Upper lobe of right lung (tissue), 1 donor: Measurements from ENCODE around the gene LCN1. TPM values are rescaled to one million over a fixed set of nuclear protein-coding genes. Genes with fewer than 3 reads are reported as not detected.
A peak's percentile ranks its signal among the peaks of the same experiment; 100 is the strongest.
"Not testable (repeated sequence)": the region's sequence is repeated elsewhere in the genome, so short reads cannot be mapped to it uniquely, and the experiment has no call there.

Source experiments
- ATAC-seq: fragments of 200-7000 bp; cut with Tn5 transposase; one replicate; pipeline ENCODE4 v1.9.1; 2020; ENCODE audit warnings: mild to moderate bottlenecking, moderate library complexity
- DNase-seq: peaks from one replicate; pipeline ENCODE4 v3.0.0-alpha.2; 2020
- H3K27ac ChIP-seq: fragments of 200-600 bp; one replicate; pipeline ENCODE4 v1.8.0; 2022
- H3K27me3 ChIP-seq: fragments of 200-600 bp; one replicate; pipeline ENCODE4 v1.8.0; 2022; ENCODE audit warnings: mild to moderate bottlenecking
- H3K36me3 ChIP-seq: fragments of 200-600 bp; one replicate; pipeline ENCODE4 v1.8.0; 2022
- H3K4me1 ChIP-seq: fragments of 200-600 bp; one replicate; pipeline ENCODE4 v1.8.0; 2022
- H3K4me3 ChIP-seq: fragments of 200-600 bp; one replicate; pipeline ENCODE4 v1.8.0; 2022; ENCODE audit warnings: mild to moderate bottlenecking
- H3K9me3 ChIP-seq: fragments of 200-600 bp; one replicate; pipeline ENCODE4 v1.8.0; 2022
- CTCF ChIP-seq: fragments of 200-600 bp; IDR thresholded peaks from one replicate; pipeline ENCODE4 v1.8.0; 2022; ENCODE audit warnings: antibody characterized with exemption
- intact Hi-C: fragments of 100-400 bp; cut with DNase I; formaldehyde crosslinking; loops from one replicate; pipeline ENCODE4 v1.11.0; 2022
- total RNA-seq: library from RNA; stranded (reverse); fragmentation: NEBNext Ultra II Directional; extraction: Animal tissue kit (Norgen Biotek cat#: 25700); gene quantifications from one replicate; pipeline ENCODE4 v1.2.1, GENCODE V29; 2021
- donor health status: DM: no; HTN: yes; CAD: no; lungs with severe emphysema.

LCN1 gene
- total RNA-seq, 1 donor from 2014 or later: not detected

GRCh38 chr9:135526730-135527571 is 5.7 kb downstream of the LCN1 start:
- H3K4me3 ChIP-seq: no peak overlapping the region
- peak; percentile 7 for ATAC-seq
- no peak overlapping the region for H3K27ac ChIP-seq
- H3K36me3 ChIP-seq: no peaks in the 10 kb centered on the region
- DNase-seq: peak; percentile 60
- intact Hi-C loops: no loop called here
- H3K4me1 ChIP-seq: no peaks in the 10 kb centered on the region
- no peak for TF ChIP-seq CTCF
- peaks cover 8% of the 10 kb centered on the region for H3K27me3 ChIP-seq
- no peaks in the 10 kb centered on the region for H3K9me3 ChIP-seq

GRCh38 chr9:135528842-135529435 is 7.7 kb downstream of the LCN1 start:
- H3K9me3 ChIP-seq, H3K27ac ChIP-seq, ATAC-seq, intact Hi-C loops, H3K4me3 ChIP-seq, H3K36me3 ChIP-seq, H3K4me1 ChIP-seq, DNase-seq: not testable (repeated sequence)
- peaks cover 18% of the 10 kb centered on the region for H3K27me3 ChIP-seq

- TF ChIP-seq CTCF: no peak
- H3K9me3 ChIP-seq: no peaks in the 10 kb centered on the region
- no peak overlapping the region for H3K27ac ChIP-seq
- no peak overlapping the region for H3K4me3 ChIP-seq
- ATAC-seq (no peak), DNase-seq (no peak)
- intact Hi-C loops: no loop called here
- H3K27me3 ChIP-seq: peaks cover 15% of the 10 kb centered on the region
- H3K36me3 ChIP-seq: no peaks in the 10 kb centered on the region
- H3K4me1 ChIP-seq: no peaks in the 10 kb centered on the region
These were observed 8.9 kb downstream of the LCN1 start for GRCh38 chr9:135530146-135530545.

GRCh38 chr9:135531096-135531495 is 9.9 kb downstream of the LCN1 start:
- no peak for TF ChIP-seq CTCF
- no peak overlapping the region for H3K4me3 ChIP-seq
- peaks cover 10% of the 10 kb centered on the region for H3K27me3 ChIP-seq
- no peak for ATAC-seq
- H3K4me1 ChIP-seq: no peaks in the 10 kb centered on the region
- H3K36me3 ChIP-seq: no peaks in the 10 kb centered on the region
- no peak overlapping the region for H3K27ac ChIP-seq
- peak; percentile 56 for DNase-seq
- intact Hi-C loops: no loop called here
- H3K9me3 ChIP-seq: no peaks in the 10 kb centered on the region

GRCh38 chr9:135533113-135533512 is 11.9 kb downstream of the LCN1 start:
- ATAC-seq (no peak), DNase-seq (no peak)
- Histone ChIP-seq H3K27me3 (peaks cover 10% of the 10 kb centered on the region), H3K4me3 (no peak overlapping the region), H3K9me3 (no peaks in the 10 kb centered on the region), H3K36me3 (no peaks in the 10 kb centered on the region), H3K27ac (no peak overlapping the region), H3K4me1 (no peaks in the 10 kb centered on the region)
- intact Hi-C loops: no loop called here
- TF ChIP-seq CTCF: no peak

- ATAC-seq (no peak), DNase-seq (peak; percentile 45)
- Histone ChIP-seq H3K4me3 (no peak overlapping the region), H3K27me3 (peaks cover 10% of the 10 kb centered on the region), H3K4me1 (no peaks in the 10 kb centered on the region), H3K36me3 (no peaks in the 10 kb centered on the region), H3K9me3 (no peaks in the 10 kb centered on the region), H3K27ac (no peak overlapping the region)
- intact Hi-C loops: no loop called here
- no peak for TF ChIP-seq CTCF
These were observed 12.4 kb downstream of the LCN1 start for GRCh38 chr9:135533674-135534073.

GRCh38 chr9:135534192-135534711 is 13.0 kb downstream of the LCN1 start:
- H3K36me3 ChIP-seq, H3K4me3 ChIP-seq, H3K27me3 ChIP-seq, H3K4me1 ChIP-seq, H3K27ac ChIP-seq, intact Hi-C loops, H3K9me3 ChIP-seq: not testable (repeated sequence)
- DNase-seq (peak; percentile 46), ATAC-seq (peak; percentile 39)

- H3K4me1 ChIP-seq, H3K27ac ChIP-seq, H3K4me3 ChIP-seq, H3K36me3 ChIP-seq, H3K27me3 ChIP-seq, H3K9me3 ChIP-seq, DNase-seq, intact Hi-C loops, ATAC-seq: not testable (repeated sequence)
These were observed 13.6 kb downstream of the LCN1 start for GRCh38 chr9:135534826-135535225.

GRCh38 chr9:135535631-135536030 is 14.4 kb downstream of the LCN1 start:
- ATAC-seq, H3K27me3 ChIP-seq, H3K9me3 ChIP-seq, H3K27ac ChIP-seq, intact Hi-C loops, H3K4me3 ChIP-seq, H3K4me1 ChIP-seq, H3K36me3 ChIP-seq: not testable (repeated sequence)
- peak; percentile 48 for DNase-seq
